Liver (tissue), 9 donors: ENCODE data around the gene SP1. TPM values are rescaled to one million over a fixed set of nuclear protein-coding genes. Genes with fewer than 3 reads are reported as not detected.

Source experiments
- DNase-seq: peaks from one replicate; pipeline ENCODE4 v3.0.0-alpha.2; 2017; ENCODE audit warnings: low spot score
- H3K27ac ChIP-seq, 2 donors: one replicate each; pipeline ENCODE4 v1.7.0; 2013; ENCODE audit warnings: inconsistent platforms in 2 of 2, low read length in 2 of 2, control low read depth in 1 of 2, low read depth in 1 of 2, mild to moderate bottlenecking in 1 of 2
- H3K27me3 ChIP-seq, 4 donors: one replicate each; pipeline versions ENCODE4 v1.6.1 to v1.7.0; 2013; ENCODE audit warnings: low read length in 3 of 4, inconsistent platforms in 1 of 4, mild to moderate bottlenecking in 1 of 4, moderate library complexity in 1 of 4; ENCODE audit not compliant: control insufficient read depth in 4 of 4, insufficient read depth in 4 of 4
- H3K36me3 ChIP-seq, 4 donors: one replicate each; pipeline versions ENCODE4 v1.6.1 to v1.7.0; 2013; ENCODE audit warnings: low read length in 3 of 4, mild to moderate bottlenecking in 3 of 4, low read depth in 1 of 4, moderate library complexity in 1 of 4; ENCODE audit not compliant: control insufficient read depth in 4 of 4, insufficient read depth in 3 of 4
- H3K4me1 ChIP-seq, 4 donors: one replicate each; pipeline versions ENCODE4 v1.6.1 to v1.7.0; 2013; ENCODE audit warnings: low read length in 3 of 4, mild to moderate bottlenecking in 3 of 4, moderate library complexity in 1 of 4; ENCODE audit not compliant: control insufficient read depth in 4 of 4, insufficient read depth in 4 of 4
- H3K4me3 ChIP-seq, 3 donors: one replicate each; pipeline versions ENCODE4 v1.6.1 to v1.7.0; 2013; ENCODE audit warnings: low read length in 3 of 3, control low read depth in 1 of 3, low read depth in 1 of 3, mild to moderate bottlenecking in 1 of 3
- H3K9ac ChIP-seq, 2 donors: one replicate each; pipeline ENCODE4 v1.7.0; 2013; ENCODE audit warnings: low read length in 2 of 2, mild to moderate bottlenecking in 2 of 2, moderate library complexity in 2 of 2, control low read depth in 1 of 2, low read depth in 1 of 2
- H3K9me3 ChIP-seq, 4 donors: one replicate each; pipeline versions ENCODE4 v1.6.1 to v1.7.0; 2013; ENCODE audit warnings: low read length in 3 of 4; ENCODE audit not compliant: control insufficient read depth in 4 of 4
- ATF3 ChIP-seq: IDR thresholded peaks from 2 replicates; pipeline ENCODE4 v1.6.1; 2016; ENCODE audit warnings: antibody characterized with exemption
- CTCF ChIP-seq: fragments of 150-350 bp; IDR thresholded peaks from 2 replicates; pipeline ENCODE4 v1.5.1; 2017; ENCODE audit warnings: improper control_type of control experiment, low read depth, low read length; ENCODE audit not compliant: missing input control
- EGR1 ChIP-seq, 2 donors: IDR thresholded peaks; 2 replicates each; pipeline ENCODE4 v1.6.1; 2016 to 2018; ENCODE audit warnings: antibody characterized with exemption in 2 of 2, low read depth in 2 of 2
- FOXA1 ChIP-seq: IDR thresholded peaks from 2 replicates; pipeline ENCODE4 v1.6.1; 2016; ENCODE audit warnings: antibody characterized with exemption
- FOXA2 ChIP-seq: IDR thresholded peaks from 2 replicates; pipeline ENCODE4 v1.6.1; 2016; ENCODE audit warnings: antibody characterized with exemption
- GABPA ChIP-seq, 2 donors: IDR thresholded peaks in 1 of 2; conservative IDR thresholded peaks in 1 of 2; 2 replicates each; pipeline ENCODE4 v1.6.1; 2016; ENCODE audit warnings: antibody characterized with exemption in 2 of 2, mild to moderate bottlenecking in 1 of 2, moderate library complexity in 1 of 2
- HNF4A ChIP-seq, 2 donors: conservative IDR thresholded peaks; 2 replicates each; pipeline ENCODE4 v1.6.1; 2016; ENCODE audit warnings: antibody characterized with exemption in 2 of 2, mild to moderate bottlenecking in 2 of 2
- HNF4G ChIP-seq: IDR thresholded peaks from 2 replicates; pipeline ENCODE4 v1.6.1; 2016; ENCODE audit warnings: antibody characterized with exemption
- MAX ChIP-seq: IDR thresholded peaks from 2 replicates; pipeline ENCODE4 v1.6.1; 2016; ENCODE audit warnings: antibody characterized with exemption
- NR2F2 ChIP-seq: IDR thresholded peaks from 2 replicates; pipeline ENCODE4 v1.6.1; 2016; ENCODE audit warnings: antibody characterized with exemption
- RAD21 ChIP-seq, 2 donors: IDR thresholded peaks; 2 replicates each; pipeline ENCODE4 v1.6.1; 2016; ENCODE audit warnings: antibody characterized with exemption in 2 of 2, mild to moderate bottlenecking in 2 of 2
- RXRA ChIP-seq, 2 donors: IDR thresholded peaks; 2 replicates each; pipeline ENCODE4 v1.6.1; 2017 to 2018; ENCODE audit warnings: antibody characterized with exemption in 2 of 2, mild to moderate bottlenecking in 1 of 2
- SP1 ChIP-seq: IDR thresholded peaks from 2 replicates; pipeline ENCODE4 v1.6.1; 2018; ENCODE audit warnings: antibody characterized with exemption, mild to moderate bottlenecking
- TAF1 ChIP-seq: conservative IDR thresholded peaks from 2 replicates; pipeline ENCODE4 v1.6.1; 2016; ENCODE audit warnings: antibody characterized with exemption, mild to moderate bottlenecking
- YY1 ChIP-seq: IDR thresholded peaks from 2 replicates; pipeline ENCODE4 v1.6.1; 2016; ENCODE audit warnings: antibody characterized with exemption, mild to moderate bottlenecking
- ZBTB33 ChIP-seq: IDR thresholded peaks from 2 replicates; pipeline ENCODE4 v1.6.1; 2016; ENCODE audit warnings: antibody characterized with exemption
- WGBS: extraction: QIAGEN DNeasy Blood & Tissue Kit; methylation state at CpG from one replicate; pipeline ENCODE4 v1.1.7; 2013; 5-methylcytosine and 5-hydroxymethylcytosine counted together
- polyA plus RNA-seq, 2 donors: library from polyadenylated mRNA; stranded (reverse) in 1 of 2; unstranded in 1 of 2; fragments of 200-250 nt in 1 of 2; fragments of >200 nt in 1 of 2; fragmentation: Nextera tagmentation in 1 of 2; extraction: Ambion mirVana in 1 of 2; gene quantifications; one replicate each; pipeline versions ENCODE4 v1.2.1 to v1.2.3, GENCODE V29; 2013 to 2015
- total RNA-seq, 2 donors: library from RNA; depleted of rRNA; stranded (reverse); fragments of >200 nt; gene quantifications; one replicate each; pipeline ENCODE4 v1.2.3, GENCODE V29; 2014
- TF ChIP-seq, protein P1 (sequence below): IDR thresholded peaks from 2 replicates; pipeline ENCODE4 v1.6.1; 2016; ENCODE audit warnings: antibody characterized with exemption, mild to moderate bottlenecking
- donor health status: healthy.
- donor health status: healthy.
- donor health status: healthy.
- donor health status: healthy.
- donor health status: healthy.

Gene SP1
- total and polyA plus RNA-seq, 4 donors: 3.8 to 36.5 (median 18.2) TPM

GRCh38 chr12:53423597-53423996 is 43.6 kb downstream of the SP1 start, which contains the start of gene AMHR2:
Gene AMHR2 (plus strand): TSS chr12:53423855. CDS start chr12:53423935, 80 bp downstream.
- no peak for DNase-seq
- Histone ChIP-seq H3K4me3 (no peak within 1 kb of the TSS), H3K27me3 (no peaks in the 10 kb centered on the region), H3K9ac (no peak within 1 kb of the TSS), H3K4me1 (peaks cover 0 to 4% (median 2%) of the 10 kb centered on the region in 4 donors), H3K27ac (no peak within 1 kb of the TSS), H3K9me3 (no peaks in the 10 kb centered on the region), H3K36me3 (no peaks in the 10 kb centered on the region)
- WGBS: 96% methylated on average over 1 of the region's 1 CpG
- no peak for TF ChIP-seq EGR1 (IDR thresholded peaks at IDR 0.05; ENCODE audit: low read depth in 2 of 2)
- TF ChIP-seq MAX: no peak
- TF ChIP-seq FOXA1: no peak
- no peak for TF ChIP-seq YY1
- TF ChIP-seq HNF4A (conservative IDR thresholded peaks at IDR 0.05): no peak
- no peak for TF ChIP-seq HNF4G
- TF ChIP-seq, protein P1, sequence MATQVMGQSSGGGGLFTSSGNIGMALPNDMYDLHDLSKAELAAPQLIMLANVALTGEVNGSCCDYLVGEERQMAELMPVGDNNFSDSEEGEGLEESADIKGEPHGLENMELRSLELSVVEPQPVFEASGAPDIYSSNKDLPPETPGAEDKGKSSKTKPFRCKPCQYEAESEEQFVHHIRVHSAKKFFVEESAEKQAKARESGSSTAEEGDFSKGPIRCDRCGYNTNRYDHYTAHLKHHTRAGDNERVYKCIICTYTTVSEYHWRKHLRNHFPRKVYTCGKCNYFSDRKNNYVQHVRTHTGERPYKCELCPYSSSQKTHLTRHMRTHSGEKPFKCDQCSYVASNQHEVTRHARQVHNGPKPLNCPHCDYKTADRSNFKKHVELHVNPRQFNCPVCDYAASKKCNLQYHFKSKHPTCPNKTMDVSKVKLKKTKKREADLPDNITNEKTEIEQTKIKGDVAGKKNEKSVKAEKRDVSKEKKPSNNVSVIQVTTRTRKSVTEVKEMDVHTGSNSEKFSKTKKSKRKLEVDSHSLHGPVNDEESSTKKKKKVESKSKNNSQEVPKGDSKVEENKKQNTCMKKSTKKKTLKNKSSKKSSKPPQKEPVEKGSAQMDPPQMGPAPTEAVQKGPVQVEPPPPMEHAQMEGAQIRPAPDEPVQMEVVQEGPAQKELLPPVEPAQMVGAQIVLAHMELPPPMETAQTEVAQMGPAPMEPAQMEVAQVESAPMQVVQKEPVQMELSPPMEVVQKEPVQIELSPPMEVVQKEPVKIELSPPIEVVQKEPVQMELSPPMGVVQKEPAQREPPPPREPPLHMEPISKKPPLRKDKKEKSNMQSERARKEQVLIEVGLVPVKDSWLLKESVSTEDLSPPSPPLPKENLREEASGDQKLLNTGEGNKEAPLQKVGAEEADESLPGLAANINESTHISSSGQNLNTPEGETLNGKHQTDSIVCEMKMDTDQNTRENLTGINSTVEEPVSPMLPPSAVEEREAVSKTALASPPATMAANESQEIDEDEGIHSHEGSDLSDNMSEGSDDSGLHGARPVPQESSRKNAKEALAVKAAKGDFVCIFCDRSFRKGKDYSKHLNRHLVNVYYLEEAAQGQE: no peak
- TF ChIP-seq CTCF: no peak
- TF ChIP-seq SP1: no peak

DNA sequence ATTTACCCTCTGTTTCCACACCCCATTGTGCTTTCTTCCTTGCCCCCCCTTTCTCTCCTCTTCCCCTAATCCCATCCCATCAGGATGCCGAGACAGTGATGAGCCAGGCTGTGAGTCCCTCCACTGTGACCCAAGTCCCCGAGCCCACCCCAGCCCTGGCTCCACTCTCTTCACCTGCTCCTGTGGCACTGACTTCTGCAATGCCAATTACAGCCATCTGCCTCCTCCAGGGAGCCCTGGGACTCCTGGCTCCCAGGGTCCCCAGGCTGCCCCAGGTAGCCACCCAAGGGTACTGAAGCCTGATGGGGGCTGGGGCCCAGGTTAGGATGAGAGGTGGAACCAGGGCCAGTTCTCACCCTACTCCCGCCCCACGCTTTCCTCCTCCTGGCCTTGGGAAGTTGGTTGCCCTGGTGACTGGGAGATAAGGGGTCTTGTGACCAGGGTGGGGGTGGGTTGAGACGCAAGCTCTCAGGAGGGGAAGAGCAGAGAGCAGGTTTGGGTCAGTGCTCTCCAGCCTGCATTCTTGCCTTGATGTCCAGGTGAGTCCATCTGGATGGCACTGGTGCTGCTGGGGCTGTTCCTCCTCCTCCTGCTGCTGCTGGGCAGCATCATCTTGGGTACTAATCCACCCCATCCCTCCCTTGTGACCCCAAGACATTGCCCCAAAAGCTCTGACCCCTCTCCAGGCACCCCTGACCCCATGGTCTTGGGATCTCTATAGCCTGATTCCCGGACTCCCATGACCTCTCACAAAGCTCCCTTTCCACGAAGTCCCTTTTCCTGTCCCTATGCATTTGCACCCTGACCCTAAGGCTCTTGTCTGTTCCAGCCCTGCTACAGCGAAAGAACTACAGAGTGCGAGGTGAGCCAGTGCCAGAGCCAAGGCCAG is 44.9 kb downstream of the SP1 start:
- Histone ChIP-seq H3K9me3 (no peaks in the 10 kb centered on the region), H3K9ac (no peak overlapping the region), H3K4me3 (no peak overlapping the region), H3K36me3 (no peaks in the 10 kb centered on the region), H3K4me1 (peaks cover 0 to 4% (median 2%) of the 10 kb centered on the region in 4 donors), H3K27me3 (no peaks in the 10 kb centered on the region), H3K27ac (no peak overlapping the region)
- DNase-seq: peak; percentile 44
- WGBS: 79% methylated on average over 9 of the region's 9 CpGs
- no peak for TF ChIP-seq FOXA2
- no peak for TF ChIP-seq YY1
- TF ChIP-seq MAX: no peak
- no peak for TF ChIP-seq EGR1 (IDR thresholded peaks at IDR 0.05; ENCODE audit: low read depth in 2 of 2)
- no peak for TF ChIP-seq RXRA (IDR thresholded peaks at IDR 0.05)
- TF ChIP-seq NR2F2: no peak
- TF ChIP-seq HNF4A (conservative IDR thresholded peaks at IDR 0.05): no peak
- TF ChIP-seq GABPA (IDR thresholded peaks at IDR 0.05 in 1 of 2, conservative IDR thresholded peaks at IDR 0.05 in 1 of 2): no peak
- no peak for TF ChIP-seq TAF1
- TF ChIP-seq FOXA1: no peak
- TF ChIP-seq RAD21 (IDR thresholded peaks at IDR 0.05): no peak
- TF ChIP-seq ATF3: no peak
- no peak for TF ChIP-seq SP1
- TF ChIP-seq ZBTB33: no peak
- TF ChIP-seq CTCF: no peak
